GM21576 (cell line): ENCODE measurements around the gene OST4.

ENCODE experiments used
- ATAC-seq: cut with Tn5 transposase; IDR thresholded peaks from one replicate; pipeline ENCODE4 v1.9.1; 2021; ENCODE audit warnings: mild to moderate bottlenecking, moderate library complexity; ENCODE audit not compliant: unreplicated experiment

OST4 gene

DNA sequence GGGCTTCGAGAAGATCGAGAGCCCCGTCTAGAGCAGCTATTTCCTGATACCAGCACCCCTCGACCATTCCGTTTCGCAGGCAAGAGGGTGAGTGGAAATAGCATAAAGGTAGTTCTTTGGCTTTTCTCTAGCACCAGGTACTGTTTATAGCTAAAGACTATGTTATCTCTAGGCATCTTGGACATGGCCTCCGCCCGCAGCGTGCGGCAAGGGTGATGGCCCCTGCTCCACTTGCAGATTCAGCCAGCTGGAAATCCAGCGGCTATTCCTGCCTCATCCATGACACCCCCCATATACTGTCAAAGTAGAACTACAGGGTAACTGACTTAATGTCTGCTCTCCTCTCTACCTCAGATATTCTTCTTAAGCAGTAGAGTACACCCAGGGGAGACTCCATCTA, 16.7 kb downstream of the OST4 start:
- no peak for ATAC-seq

DNA sequence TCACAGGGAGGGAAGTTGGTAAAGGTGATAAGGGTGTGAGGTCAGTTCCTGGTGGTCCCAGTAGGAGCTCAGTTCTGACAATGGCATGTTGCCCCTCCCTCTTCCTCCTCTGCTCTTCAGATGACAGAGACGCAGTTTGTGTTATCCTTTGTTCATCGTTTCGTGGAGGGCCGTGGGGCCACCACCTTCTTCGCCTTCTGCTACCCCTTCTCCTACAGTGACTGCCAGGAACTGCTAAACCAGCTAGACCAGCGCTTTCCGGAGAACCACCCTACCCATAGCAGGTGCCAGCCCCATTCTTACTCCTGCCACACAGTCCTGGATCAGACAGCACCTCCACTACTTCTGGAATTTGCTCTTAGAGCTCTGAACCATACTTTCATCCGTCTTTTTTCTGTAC, 17.7 kb downstream of the OST4 start:
- ATAC-seq = no peak

DNA sequence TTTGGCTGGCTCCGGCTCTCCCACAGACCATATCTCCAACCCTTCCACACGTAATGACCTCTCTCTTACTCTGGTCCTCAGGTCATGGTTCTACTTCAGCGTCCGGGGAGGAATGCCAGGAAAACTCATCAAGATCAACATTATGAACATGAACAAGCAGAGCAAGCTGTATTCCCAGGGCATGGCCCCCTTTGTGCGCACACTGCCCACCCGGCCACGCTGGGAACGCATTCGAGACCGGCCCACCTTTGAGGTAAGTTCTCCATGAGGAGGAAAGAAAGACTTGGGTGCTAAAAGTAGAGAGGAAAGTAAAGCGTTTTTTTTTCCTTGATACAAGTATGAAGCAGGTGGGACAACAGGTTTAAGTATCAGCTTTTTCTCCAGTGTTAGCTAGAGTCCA, 18.1 kb downstream of the OST4 start:
- ATAC-seq = no peak

DNA sequence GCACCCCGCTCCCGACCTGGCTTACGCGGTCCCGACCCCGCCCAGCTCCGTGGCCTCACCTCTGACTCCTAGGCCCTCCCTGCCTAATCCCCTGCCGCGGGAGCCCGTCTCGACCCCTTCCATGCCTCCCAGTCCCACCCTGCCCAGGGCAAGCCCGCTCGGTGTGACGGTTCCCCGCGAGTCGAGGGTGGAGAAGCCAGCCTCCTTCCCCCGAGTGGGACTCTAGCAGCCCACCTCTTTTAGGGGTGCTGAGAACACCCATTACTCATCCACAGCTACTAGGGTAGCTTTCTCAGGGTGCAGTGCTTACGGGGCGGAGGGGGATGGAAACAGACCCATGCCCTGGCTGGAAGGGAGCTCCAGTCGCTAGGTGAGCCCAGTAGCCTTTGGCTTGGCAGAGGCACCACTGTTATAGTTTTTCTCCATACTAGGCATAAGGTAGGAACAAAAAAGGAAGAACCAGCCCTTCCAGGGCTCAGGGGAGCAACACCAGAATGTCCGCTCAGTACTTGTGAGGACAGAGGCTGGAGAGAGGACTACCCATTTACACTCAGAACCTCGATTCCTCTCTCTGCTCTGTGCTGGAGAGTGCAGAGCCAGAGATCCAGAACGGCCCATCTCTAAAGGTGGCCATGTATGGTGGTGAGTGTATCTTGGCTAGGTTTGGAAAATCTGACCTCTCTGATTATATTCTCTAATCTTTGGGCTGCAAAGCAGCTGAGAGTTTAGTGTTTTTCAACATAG, 19.4 kb downstream of the OST4 start:
- no peak for ATAC-seq

DNA sequence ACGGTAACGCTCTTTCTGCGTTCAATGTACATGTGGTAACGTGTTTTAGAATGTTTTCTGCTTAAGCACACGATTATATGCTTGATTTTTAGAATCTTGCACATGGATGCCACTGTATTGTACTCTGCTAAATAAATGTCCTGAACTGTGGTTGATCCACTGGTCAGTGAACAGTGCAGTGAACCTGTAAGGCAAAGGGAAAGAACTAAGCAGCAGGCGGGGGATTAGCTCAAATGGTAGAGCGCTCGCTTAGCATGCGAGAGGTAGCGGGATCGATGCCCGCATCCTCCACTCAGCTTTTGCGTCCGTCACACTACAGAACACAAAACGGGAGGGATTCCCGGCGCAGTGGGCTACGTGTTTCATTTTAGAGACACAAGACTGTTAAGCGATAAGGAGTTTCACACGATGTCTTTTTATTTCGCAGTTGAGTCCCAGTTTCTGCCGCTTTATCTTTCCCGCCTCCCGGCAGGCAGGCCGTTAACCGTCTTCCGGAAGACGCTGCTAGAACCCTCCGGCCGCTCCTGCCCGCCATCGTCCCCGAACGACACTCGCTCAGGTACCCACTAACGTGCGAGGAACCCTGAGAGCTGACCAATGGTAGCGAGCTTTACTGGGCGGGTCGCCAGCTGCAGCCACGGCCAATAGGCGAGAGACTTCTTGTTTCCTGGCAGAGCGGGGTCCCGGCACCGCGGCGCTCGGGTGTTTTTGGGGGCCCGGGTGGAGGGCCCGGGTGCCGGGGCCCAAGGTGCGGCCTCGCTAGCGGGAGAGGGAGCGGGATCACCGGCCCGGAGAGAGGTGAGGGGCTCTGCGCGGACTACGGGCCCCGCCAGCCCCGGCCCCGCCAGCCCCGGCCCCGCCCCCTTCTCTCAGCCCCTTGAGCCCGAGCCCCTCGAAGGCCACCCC, 20.2 kb downstream of the OST4 start, which contains the start of gene AGBL5:
TSS of gene AGBL5 (plus strand) at position 673 of the 906 bp plus-strand sequence. CDS start 1,291 bp downstream, outside the sequence.
- peak; percentile 69 for ATAC-seq

DNA sequence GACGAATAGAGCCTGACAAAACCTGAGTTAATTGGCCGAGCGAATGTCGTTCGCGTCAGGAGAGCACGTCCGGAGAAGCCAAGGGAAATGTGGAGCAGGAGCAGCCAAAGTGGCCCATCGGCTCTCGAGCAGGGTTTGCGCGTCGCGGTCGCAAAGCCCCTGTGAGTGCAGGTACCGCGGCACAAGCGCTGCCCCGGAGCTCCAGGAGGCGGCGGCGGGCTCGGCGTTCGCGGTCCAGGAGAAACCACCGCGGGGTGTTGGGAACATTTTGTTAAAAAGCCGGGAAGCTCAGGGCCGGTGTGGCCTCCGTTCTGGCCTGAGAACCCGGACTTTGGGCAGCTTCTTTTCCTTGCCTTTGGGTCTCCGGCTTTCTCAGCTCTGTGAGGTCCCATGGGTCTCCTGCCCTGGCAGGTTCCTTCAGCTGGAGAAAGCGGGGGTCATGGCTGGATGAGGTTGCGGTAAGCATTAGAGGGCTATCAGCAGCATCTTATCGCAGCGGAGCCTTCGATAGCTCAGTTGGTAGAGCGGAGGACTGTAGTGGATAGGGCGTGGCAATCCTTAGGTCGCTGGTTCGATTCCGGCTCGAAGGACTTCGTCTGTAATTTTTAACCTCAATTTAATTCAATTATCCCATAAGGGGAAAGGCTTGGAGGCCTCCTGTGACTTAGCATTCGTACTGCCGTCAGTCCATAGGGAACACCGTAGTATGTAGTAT, 21.0 kb downstream of the OST4 start:
- peak; percentile 46 for ATAC-seq

DNA sequence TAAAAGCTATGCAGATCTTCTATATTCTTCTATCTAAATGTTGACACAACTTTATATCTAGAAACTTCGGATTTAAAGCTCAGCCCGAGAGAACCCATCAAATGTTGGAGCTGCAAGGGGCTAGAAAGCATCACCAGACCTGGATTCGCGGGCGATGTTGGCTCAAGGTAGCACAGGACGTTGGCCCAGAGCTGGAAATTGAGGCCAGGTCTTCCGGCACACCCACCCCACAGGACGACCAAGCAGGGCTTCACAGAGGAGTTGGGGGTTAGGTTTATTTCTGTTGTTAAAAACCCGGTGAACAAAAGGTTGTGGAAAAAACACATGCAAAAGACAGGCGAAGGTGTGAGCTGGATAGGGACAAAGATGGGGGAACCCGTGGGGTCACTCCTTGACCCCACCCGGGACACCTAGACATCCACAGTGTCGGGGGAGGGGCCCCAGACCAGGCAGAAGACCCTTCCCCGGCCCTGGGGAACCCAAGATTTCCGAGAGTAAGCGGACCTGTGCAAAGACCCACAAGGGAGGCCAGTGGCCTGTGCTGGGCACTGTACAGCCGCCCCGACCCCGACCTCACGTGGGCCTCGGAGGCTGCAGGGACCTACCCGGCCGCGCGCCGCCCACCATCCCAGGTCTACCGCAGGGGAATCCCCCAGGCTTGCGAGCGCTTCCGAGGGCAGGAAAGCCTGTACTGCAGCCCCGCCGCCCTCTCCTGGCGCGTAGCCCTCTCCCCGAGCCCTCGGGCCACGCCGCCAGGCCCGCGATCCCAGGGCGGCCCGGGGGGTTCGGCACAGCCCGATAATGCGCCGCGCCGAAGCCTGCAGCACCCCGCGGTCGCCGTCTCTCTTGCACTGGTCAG, 21.8 kb downstream of the OST4 start:
- peak; percentile 13 for ATAC-seq

DNA sequence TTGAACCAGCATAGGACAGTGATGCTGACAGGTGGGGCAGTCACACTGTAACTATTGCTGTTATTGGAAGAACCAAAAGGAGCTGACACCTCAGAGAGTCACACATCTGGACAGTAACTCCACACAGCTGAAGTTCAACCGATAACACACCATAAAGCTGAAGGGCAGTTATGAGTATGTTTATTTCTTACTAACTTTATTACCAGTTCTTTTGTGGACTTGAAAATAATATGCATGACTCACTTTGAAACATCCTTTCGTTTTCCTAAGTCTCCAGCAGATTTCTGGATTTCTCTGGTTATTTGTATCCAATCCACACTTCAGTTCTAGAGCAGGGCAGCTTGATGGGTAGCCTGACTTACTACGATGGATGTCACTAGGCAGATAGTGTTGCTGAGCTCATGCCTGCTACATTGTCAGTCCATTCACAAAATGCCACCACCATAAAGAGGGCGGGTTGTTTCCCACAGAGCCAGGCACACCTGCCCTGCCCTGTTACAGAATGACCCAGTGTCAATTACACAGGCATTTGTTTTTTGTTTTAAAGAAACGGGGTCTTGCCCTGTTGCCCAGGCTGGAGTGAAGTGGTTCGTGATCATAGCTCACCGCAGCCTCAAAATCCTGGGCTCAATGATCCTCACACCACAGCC, 28.3 kb downstream of the OST4 start:
- no peak for ATAC-seq

DNA sequence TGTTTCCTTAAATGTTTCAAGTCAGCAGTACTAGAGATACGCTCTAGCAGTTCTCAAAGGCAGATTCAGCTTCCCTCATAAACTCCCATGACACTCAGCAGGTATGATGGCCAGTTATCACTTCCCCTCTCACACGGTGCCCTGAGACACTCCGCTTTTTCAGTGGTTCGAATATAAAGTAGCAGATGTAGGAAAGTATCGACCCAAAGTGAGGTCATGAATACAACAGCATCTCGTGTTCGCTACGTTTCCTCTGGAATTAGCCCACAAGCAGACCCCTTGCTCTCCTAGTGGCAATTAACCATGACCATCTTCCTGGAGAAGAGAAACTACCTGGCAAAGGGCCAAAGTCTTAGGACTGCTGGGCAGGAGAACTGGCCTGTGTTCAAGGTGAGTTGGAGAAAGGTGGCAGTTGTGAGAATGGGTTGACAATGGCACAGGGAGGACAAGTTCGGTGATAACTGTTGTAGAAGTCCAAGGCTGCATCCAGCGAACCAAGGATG, 29.2 kb downstream of the OST4 start:
- ATAC-seq = peak; percentile 74

DNA sequence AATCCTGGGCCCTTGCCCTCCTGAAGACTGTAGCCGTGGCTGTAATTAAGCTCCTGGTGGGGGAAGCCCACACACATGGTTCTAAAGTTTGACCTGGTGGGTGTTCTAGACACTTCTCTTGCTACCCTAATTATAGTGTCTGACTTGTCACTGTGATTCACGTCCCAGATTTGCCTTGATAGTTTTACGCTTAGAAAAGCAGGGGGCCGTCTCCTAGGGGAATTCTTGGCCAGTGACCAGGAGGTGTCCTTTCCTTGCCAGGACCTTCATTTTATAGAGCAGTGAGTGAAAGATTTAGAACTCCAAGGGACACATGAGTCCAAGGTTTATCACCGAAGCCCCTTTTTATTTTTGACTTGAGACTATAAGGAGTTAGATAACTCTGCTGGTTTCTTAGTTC, 29.7 kb downstream of the OST4 start:
- ATAC-seq = peak; percentile 24

DNA sequence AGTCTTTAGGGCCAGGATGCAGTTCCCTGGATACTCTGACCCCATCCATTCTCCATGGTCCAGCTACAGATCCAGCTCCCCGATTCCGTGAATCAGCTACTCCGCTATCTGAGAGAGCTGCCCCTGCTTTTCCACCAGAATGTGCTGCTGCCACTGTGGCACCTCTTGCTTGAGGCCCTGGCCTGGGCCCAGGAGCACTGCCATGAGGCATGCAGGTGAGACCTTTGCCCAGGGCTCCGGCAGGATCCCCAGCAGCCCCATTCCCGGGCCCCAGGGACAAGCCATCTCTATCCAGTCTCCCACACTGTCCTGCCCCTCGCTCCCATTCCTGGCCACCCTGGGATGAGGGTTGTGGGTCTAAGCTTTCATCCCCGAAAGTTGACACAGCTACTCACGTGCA, 31.2 kb downstream of the OST4 start:
- ATAC-seq = no peak

DNA sequence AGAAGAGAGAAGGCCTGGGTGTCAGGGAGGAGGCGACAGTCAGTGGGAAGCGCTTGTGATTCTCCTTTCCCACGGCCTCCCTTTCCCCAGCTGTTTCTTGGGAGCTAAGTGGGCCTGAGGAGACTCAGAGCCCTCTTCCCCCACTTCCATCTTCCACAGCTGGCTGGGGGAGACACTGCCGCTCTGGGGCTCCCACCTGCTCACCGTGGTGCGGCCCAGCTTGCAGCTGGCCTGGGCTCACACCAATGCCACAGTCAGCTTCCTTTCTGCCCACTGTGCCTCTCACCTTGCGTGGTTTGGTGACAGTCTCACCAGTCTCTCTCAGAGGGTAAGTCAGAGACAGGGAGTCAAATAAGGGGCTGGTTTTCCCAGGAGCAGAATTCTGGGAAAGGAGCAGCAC, 31.6 kb downstream of the OST4 start:
- no peak for ATAC-seq

DNA sequence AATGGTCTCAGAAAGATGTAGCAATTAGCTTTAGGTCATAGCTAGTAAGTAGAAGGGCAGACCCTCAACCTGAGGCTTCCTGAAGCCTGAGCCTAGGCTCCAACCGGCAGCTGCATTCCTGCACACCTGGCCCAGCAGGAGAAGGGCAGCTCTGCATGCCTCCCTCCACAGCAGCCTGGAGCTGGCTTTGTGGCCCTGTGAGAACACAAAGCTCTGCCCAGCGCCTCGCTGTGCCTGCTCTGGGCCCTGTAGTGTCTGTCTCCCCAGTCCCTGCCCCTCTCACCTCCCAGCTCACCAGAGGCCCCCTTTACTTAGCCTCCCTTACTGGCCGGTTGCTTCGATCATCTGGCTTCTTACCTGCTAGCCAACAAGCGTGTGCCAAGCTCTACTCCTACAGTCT, 32.0 kb downstream of the OST4 start:
- no peak for ATAC-seq

DNA sequence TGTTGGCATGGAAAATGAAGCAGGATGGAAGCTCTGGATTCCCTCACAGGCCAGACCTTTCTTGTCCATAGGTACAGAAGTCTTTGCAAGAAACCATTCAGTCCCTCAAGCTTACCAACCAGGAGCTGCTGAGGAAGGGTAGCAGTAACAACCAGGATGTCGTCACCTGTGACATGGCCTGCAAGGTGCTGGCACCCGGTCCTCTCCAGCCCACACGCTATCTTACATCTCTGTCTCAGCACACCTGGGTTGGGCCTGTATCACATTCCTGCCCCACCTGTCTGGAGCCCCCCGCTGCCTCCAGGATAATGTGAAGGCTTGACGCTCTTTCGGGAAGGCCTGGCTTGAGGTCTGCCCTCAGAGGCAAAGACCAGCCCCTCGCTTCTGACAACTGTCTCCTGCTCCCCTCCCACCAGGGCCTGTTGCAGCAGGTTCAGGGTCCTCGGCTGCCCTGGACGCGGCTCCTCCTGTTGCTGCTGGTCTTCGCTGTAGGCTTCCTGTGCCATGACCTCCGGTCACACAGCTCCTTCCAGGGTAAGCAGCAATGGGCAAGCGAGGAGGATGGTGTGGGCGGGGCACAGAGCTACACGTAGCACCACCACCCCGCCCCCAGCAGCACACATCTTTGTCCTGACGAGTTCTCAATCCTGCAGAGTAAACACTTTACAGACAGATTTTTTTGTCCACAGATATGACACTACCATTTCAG, 32.7 kb downstream of the OST4 start:
- no peak for ATAC-seq

DNA sequence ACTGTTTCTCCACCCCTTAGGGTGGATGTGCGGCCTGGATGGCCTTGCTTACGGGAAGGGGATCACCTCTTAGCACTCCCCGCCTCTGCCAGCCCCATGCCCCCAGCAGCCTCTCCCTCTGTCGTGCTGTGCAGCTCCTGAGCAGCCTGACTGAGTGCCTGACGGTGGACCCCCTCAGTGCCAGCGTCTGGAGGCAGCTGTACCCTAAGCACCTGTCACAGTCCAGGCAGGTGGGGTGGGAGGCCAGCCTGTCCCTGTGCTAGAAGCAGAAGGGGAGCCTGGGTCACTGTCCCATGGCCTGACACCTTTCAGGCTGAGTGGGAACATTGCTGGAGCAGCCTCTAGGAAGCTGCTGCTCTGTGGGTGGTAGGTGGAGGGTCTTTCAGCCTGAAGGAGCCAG, 33.4 kb downstream of the OST4 start:
- ATAC-seq = no peak

DNA sequence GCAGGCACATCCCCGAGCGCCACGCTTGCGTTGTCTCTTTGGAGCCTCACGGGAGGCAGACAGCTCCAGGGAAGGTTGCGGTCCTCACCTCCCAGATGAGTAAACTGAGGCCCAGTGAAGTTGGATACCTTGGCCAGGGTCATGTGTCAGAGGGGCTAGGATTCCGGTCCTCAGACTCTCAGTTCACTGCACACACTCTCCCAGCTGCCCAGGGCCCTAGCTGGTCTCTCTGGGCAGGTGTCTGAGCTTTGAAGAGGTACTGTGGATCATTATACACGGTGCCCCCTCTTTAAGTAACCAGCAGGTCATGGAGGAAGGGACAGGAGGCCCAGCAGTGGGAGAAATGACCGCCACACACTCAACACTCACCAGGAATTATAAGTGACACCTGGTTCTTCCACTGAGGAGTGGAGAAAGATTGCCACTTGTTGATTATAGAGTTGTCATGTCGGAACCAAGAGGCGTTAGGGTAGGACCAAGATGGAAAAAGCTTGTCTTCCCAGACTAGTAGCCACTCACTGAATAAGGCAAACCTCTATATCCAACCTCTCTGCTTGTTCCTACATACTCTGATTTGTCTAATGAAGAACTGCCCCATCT, 38.1 kb downstream of the OST4 start:
- ATAC-seq = no peak

DNA sequence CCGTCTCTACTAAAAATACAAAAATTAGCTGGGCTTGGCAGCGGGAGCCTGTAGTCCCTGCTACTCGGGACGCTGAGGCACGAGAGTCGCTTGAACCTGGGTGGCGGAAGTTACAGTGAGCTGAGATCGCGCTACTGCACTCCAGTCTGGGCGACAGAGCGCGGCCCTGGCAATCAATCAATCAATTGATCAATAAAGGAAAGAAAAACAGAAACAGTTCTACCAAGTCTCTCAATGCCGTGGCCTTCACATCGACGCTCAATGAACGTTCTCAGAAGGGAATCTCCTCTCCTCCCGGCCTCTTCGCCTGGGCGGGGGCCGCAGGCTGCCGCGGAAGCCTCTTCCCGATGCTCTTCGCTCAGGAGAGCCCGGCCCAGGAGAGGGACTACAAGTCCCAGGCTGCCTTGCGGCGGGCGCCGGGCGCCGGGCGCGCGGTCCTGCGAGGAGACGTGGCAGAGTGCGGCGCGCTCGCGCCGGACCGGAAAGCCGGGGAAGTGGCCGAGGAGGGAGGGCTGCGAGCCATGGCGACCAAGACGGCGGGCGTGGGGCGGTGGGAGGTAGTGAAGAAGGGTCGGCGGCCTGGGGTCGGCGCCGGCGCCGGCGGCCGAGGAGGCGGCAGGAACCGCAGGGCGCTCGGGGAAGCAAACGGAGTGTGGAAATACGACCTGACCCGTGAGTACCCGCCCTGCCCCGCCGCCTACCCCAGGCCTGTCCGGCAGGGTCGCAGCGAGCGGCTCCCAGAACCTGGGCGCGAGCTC, 38.8 kb downstream of the OST4 start, which contains the start of gene TMEM214:
TSS of gene TMEM214 (plus strand) at position 471 of the 758 bp plus-strand sequence. CDS start at position 522, 51 bp downstream.
- ATAC-seq = peak; percentile 87

DNA sequence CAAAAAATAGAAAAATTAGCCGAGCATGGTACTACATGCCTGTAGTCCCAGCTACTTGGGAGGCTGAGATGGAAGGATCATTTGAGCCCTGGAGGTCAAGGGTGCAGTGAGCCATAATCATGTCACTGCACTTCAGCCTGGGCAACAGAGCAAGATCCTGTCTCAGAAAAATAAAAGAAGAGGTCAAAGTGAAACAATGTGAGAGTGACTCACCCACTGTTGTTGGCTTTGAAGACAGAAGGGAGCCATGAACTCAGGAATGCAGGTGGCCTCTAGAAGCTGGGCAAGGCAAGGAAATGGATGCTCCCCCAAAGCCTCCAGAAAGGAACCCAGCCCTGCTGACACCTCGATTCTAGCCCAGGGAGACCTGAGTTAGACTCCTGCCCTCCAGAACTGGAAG, 42.4 kb downstream of the OST4 start:
- ATAC-seq = no peak
